GM18873 (cell line): ENCODE results near the gene CDCA8.

ENCODE experiments used
- ATAC-seq: cut with Tn5 transposase; IDR thresholded peaks from one replicate; pipeline ENCODE4 v1.9.1; 2021; ENCODE audit warnings: mild to moderate bottlenecking, moderate library complexity, moderate number of reproducible peaks; ENCODE audit not compliant: unreplicated experiment, low FRiP score

Gene CDCA8

DNA sequence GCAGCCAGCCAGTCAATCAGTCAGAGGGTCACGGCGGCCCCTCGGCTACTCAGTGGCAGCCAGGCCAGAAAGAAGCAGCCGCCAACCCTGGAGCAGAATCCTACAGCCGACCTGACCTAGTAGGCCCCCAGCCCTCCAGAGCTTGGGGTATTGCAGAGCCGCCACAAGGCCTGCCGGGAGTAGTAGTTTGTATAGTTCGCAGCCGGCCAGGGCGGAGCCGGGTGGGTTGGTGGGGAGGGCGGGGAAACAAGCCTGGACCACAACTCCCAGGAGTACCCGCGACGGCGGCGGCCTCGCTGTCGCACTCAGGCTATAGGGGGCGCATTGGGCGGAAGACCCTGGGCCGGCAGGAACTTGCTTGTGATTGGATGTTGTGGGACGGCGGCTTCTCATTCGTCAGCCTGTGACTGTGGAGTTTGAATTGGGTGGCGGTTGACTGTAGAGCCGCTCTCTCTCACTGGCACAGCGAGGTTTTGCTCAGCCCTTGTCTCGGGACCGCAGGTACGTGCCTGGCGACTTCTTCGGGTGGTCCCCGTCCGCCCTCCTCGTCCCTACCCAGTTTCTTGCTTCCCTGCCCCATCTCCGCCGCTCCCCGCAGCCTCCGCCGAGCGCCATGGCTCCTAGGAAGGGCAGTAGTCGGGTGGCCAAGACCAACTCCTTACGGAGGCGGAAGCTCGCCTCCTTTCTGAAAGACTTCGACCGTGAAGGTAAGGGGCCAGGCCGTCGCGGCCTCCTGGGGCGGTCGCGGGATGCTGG is at the start of gene CDCA8:
Gene CDCA8 (plus strand): TSS at position 439 of the 756 bp plus-strand sequence. CDS start 175 bp downstream, at position 614.
- peak; percentile 59 for ATAC-seq

DNA sequence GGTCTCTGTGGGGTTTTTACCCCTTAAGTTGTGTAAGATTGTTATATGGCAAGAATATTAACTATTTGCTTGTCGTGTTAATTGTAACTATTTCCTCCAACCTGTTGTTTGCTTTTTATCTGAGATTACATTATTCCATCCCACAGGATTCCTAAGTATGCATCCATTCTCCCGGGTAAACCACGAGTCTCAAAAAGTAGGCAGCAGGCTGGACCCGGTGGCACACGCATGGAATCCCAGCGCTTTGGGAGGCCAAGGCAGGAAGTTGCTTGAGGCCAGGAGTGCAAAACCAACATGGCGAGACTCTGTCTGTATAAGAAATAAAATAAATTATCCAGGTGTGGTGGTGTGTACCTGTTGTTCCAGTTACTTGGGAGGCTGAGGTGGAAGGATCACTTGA is 45.0 kb upstream of the CDCA8 start:
- no peak for ATAC-seq

DNA sequence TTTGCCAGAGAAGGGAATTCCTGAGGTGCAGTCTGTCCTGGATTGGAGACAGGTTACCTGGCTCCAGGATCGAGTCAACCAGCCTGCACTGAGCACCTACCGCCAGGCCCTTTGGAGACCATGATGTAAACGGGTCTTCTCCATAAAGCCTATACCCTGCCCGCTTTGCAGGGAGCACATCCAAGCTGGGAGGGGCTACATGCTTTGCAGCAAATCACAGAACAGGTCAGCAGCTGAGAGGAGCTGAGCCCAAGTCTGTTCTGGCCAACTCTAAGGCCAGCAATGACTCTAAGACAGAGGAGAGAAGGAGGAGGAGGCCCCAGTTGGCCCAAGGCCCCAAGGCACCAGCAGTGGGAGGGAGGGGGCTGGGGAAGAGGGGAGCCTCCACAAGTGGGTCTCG is 42.1 kb upstream of the CDCA8 start:
- ATAC-seq = no peak

DNA sequence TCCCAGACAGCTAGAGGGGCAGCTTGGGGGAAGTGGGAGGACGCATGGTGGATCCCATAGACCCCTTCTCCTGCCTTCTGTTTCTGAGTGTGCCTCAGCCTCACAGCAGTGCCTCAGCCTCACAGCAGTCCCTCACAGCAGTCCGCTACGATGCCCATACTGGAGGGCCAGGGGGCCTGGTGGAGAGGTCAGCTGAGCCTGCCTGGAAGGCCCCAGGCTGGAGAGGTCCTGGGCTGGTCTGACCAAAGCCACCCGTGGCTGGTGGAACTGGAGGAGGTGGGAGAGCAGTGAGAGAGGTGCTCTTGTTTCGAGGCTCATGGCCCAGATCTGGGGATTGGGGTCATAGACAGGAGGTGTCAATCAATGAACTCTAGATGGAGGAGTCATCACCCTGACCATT is 41.6 kb upstream of the CDCA8 start:
- no peak for ATAC-seq

DNA sequence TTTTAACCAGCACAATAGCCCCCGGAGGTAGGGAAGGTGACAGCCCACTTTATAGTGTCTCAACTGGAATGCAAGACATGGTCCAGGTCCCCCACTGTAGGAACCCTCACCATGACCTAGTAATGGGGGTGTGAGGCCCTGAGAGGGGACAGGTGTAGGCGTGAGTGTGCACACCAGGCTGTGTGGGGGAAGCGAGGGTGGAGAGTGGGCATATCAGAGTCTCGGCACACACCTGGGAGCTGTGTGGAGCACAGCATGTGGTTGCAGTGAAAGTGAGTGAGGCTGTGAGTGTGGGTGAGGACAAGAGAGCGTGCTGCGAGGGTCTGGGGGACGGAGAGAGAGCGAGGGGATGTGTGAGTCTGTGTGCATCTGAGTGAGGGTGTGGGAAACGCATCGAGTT is 40.5 kb upstream of the CDCA8 start:
- no peak for ATAC-seq

DNA sequence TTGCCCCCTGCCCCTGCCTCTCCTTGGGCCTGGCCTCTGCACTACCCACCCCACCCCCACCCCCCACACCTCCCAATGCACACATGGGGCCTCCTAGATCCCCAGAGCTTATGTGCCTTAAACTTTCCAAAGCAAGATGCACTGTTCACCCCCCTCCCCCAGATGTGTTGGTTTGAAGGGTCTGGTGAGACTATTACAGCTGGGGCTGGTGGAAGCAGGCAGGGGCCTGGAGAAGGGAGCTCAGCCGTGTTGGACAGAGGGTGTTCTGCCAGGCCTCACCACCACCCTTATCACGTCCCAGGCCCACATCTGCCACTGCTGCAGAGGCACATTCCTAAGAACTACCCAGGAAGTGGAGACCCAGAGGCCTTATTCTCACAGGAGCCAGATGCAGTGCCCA is 39.3 kb upstream of the CDCA8 start:
- ATAC-seq = no peak

DNA sequence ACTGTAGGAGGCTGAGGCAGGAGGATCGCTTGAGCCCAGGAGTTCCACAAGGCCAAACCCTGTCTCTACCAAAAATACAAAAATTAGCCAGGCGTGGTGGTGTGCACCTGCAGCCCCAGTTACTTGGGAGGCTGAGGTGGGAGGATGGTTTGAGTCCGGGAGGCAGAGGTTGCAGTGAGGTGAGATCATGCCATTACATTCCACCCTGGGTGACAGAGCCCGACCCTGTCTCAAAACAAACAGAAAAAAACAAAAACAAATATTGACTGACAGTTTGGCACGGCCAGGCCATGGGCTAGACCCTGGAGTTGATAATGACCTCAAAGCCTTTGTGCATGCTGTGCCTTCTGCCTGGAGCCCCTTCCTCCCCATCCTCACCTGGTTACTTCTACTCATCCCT is 38.4 kb upstream of the CDCA8 start:
- ATAC-seq = no peak

DNA sequence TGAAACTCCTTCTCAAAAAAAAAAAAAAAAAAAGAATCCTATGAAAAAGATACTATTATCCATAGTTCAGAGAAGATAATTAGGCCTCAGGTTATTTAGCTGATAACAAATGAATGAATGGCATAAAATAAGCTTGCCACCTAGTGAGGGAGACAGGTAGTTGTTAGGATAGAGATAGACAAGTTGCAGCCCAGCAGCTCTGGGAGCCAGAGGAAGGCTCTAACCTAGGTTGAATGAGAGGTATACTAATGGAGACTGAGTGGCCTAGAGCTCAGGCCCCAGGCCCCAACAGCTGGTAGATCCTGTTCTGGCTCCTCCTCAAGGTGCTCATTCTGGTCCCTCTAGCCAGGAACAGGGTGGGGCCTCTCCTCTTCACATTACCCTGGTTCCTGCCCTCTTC is 37.0 kb upstream of the CDCA8 start:
- ATAC-seq = no peak

DNA sequence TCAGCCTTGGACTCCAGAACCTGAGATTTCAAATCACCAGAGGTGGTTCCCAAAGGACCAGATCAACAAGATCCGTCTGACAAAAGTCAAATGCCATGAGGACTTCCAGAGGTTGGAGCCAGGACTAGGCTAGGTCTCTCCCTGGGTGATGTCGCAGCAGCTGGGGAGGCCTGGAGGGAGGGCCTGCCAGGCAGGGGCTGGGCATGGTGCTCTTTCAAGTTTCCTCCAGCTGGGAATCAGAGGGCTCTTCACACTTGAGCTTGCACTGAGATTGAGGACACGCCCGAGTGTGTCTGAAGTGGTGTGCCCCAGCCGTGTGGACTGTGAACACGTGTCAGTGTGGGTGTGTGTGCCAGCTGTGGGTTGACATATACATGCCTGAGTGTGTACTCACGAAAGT is 36.3 kb upstream of the CDCA8 start:
- ATAC-seq = no peak

DNA sequence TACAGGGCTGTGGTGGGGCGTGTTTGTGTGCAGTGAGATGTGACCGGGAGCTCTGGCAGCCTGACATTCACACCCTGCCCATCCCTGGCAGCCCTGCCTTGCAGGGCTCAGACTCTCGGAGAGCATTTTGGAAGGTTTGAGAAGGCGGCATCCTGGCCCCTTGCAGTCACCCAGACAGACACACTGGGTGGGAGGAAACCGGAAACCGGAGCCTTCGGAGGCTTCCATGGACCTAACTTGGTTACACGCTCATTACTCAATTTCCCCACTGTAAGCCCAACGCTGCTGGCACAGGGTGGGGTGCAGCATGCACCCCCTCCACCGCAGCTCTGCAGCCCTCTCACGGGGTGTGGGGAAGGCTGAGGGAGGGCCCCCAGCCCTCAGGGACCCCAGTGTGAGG is 35.4 kb upstream of the CDCA8 start:
- ATAC-seq = no peak

DNA sequence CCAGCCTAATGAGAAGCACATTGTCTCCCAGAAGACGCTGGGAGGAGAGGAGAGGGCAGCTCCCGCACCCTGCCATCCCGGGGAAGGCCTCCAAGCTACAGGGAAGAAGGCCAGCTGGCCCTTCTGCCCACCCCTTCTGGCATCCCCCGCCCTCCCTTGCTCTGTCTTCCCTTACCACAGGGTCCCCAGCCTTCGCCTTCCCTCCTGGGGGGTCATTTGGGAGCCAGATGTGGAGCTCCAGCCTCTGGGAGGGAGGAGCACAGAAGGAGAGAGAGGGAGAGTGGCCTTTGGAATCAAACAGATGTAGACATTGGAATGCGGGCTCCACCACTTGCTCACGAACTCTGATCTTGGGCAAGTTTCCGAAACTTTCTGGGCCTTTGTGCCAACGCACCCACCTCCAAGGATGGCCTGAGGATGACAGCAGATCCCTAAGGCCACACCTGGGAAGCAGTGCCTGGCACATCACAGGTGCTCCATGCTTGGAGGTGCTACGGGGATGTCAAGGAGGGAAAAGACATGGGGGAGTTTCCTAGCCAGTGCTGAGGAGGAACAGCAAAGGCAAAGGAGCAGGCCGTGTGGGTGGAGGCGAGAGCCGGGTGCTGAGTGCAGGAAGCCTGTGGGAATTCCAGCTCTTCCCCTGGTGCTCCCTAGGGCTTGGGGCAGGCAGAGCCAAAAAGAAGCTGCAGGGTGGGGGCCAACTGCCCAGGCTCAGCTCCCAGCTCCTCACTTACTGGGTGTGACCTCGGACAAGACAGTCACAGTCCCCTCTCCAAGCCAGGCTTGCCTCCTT is 34.5 kb upstream of the CDCA8 start:
- ATAC-seq = no peak

DNA sequence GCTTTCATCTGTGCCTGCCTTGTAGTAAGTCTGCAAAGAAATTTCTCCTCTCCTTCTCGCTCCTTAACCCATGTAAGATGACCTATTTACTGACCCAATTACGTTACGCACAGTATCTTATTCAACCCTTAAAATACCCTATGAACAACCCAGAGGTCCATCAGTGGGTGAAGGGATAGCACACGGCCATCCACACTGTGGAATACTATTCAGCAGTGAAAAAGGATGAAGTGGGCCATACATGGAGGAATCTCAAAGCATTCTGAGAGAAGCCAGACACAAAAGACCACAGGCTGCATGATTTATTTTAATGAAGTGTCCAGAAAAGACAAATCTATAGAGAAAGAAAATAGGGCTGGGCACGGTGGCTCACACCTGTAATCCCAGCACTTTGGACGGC is 33.8 kb upstream of the CDCA8 start:
- no peak for ATAC-seq

DNA sequence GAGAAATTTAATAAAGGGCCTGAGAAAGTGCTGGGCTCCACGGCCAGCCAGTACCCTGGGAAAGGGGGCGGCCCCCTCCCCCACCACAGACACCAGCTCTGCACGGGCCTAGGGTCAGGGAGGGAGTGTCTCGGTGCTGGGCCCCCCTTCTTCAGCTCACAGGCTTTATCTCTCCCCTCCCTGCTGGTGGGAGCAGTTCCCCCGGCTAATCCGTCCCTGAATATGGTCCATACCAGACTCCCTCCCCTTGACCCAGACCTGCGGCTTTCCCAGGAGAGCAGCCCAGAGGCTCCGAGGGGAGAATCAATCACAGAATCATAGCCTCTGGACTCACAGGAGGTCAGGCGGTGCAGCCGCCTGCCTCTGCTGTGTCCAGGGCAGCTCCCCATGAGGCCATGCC is 31.7 kb upstream of the CDCA8 start:
- ATAC-seq = no peak

DNA sequence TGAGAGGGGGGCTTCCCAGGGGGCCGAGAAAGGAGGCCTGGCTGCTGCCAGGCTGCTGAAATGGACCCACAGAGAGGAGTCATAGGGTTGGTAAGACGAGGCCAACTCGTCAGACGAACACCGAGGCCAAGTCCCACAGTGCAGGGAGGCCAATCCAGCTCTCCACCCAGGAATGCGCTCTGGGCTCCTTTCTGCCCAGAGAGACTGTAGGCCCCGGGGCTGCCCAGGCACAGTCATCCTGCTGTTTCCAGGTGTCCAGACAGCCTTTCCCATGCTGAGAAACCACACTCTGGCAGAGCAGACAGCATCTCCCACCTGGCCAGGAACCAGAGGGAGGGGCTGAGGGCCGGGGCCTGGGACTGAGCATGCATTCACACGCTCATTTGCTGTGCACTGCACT is 30.9 kb upstream of the CDCA8 start:
- ATAC-seq = no peak

DNA sequence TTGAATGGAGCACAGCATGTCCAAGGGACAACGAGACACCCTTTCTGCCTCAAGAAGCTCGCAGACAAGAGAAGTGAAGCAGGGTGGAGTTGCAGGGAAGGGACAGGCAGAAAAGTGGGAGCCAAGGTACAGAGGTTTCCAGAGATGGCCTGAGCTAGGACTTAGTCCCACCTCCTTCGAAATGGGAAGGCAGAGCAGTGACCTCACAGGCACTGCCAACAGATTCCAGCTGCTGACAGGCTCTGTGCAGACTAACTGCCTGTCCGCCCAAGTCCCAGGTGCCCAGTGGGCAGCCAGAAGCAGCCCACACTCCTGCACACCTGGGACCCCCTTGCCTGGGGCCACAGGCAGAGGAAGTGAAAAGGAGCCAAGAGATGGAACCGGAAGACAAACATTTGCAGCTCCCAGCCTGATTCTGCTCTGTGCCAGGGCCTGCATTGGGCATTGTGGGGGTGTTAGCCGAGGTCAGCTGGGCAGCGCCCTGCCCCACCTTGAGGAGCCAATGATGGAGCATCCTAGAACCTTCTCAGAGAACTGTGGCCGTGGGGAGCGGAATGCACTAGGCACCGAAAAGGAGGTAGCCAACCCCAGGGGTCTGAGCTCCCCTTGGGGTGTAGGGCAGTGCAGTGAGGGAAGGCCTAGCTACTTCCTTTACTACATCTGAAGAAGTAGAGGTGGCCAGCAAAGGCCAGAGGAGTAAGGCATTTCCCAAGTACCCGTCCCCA is 30.1 kb upstream of the CDCA8 start:
- ATAC-seq = no peak

DNA sequence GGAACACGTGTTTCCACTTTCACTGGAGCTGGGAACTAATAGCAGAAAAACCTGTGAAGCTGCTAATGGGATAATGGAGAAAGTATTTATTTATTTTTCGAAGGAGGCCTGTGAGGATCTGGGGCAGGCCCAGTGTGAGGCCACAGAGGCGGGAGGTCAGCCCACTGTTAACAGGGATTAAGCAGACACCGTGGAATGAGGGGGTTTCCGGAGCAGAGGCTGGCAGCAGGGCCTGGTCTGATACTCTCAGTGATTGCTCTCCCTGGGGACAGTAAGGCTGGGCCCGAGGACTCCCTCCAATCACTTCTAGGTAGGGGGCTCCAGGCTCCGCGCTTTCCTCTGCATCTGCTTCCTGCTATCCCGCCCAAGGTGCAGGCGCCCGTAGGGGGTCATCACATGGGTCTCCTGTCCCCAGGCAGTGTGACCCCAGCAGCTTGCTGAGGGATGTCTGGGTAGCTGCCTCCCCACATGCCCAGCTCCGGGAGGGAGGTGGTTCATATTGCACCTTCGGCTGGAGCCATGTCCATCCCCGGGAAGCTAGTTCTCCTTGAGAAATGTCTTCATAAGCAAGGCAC is 28.8 kb upstream of the CDCA8 start:
- no peak for ATAC-seq

DNA sequence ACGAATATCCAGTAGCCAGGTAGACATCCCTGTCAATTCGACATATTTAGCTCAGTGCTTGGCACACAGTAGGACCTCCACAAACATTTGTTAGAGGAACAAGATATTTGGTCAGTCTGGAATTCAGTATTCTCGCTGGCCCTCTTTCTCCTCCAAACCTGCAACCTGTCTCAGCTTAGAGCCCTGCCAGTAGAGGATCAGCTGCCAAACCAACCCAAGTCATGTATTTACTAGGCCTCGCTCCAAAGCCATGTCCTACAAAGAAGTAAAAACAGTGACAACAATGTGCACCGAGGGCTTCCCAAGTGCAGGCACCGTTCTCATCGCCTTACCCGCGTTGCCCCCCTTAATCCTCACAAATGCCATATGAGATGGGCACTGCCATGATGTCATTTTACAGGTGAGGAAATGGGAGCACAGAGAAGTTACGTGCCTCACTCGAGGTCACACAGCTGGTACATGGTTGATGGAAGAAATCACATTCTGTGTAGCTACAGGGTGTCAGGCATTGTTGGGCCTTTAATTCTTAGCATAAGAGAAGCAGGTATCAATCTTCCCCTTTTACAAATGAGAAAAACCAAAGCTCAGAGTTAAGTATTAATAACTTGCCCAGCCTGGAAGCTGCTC is 26.0 kb upstream of the CDCA8 start:
- ATAC-seq = no peak

DNA sequence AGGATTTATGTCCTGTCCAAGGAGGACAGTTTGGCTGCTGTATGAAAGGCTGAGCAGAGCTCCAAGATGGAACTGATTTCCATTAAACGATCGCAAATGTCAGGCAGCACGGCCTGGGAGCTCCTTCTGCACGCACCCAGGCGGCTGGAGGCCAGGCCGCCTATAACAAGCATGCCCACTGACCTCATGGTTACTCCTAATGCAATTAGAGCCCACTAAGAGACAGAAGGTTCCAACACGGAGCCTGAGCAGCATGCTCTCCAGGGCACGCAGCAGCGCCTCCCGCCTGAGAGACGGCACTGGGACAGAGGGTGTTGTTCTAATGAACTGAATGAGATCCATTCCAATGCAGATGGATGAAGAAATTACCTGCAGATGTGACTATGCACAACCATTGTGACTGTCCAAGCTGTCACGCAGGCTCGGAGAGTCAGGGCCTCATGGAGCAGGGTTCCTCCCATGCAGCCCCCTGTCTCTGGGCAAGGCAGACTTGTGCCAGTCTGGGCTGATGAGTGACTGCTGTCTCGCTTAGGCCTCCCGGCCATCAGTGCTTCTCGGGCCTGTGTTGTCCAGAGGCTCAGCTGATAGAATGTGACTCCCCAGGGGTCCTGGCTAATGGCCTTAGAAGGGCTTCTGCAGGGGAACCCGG is 25.2 kb upstream of the CDCA8 start:
- no peak for ATAC-seq

DNA sequence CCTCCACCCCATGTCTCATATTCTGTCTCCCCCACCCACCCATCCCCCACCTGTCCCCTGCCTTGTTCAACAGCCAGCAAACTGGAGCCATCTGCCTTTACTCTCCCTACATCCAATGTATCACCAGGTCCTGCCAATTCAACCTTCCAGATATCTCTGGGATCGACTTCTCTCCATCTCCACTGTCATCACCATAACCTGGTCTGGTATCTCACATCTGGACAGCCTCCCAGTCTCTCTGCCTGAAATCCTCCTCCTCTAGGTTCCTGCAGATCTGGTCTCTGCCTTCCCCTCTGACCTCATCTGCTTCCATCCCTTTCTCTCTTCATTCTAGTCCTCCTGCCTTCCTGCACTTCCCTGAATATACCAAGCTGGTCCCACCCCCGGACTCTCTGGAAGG is 22.2 kb upstream of the CDCA8 start:
- ATAC-seq = no peak

DNA sequence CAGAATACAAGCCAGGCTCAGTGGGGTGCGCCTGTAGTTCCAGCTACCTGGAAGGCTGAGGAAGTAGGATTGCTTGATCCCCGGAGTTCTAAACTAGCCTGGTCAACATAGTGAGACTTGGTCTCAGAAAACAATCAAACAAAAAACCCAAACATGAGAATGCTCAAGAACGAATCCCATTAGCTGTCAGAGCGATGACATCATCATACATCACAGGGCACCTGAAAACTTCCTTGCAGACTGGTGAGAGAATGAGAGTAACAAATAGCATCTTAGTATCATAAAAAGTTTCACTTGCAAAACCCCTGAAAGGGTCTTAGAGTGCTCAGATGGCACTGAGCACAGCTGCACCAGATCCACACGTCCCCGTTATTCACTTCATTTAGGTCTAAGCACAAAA is 21.1 kb upstream of the CDCA8 start:
- no peak for ATAC-seq
